Lung microvascular endothelial cell (primary cell): ENCODE data around the gene SLC17A1. TPM values are rescaled to one million over a fixed set of nuclear protein-coding genes. Genes with fewer than 3 reads are reported as not detected.

Experiments
- DNase-seq, 2 donors: peaks; one replicate each; pipeline versions ENCODE4 v3.0.0 to v3.0.0-alpha.2; 2010; ENCODE audit warnings: low read depth in 2 of 2
- total RNA-seq: library from RNA; depleted of rRNA; stranded (reverse); fragments of >200 nt; gene quantifications from 2 replicates; pipeline ENCODE4 v1.2.1, GENCODE V29; 2014

The SLC17A1 gene, protein sequence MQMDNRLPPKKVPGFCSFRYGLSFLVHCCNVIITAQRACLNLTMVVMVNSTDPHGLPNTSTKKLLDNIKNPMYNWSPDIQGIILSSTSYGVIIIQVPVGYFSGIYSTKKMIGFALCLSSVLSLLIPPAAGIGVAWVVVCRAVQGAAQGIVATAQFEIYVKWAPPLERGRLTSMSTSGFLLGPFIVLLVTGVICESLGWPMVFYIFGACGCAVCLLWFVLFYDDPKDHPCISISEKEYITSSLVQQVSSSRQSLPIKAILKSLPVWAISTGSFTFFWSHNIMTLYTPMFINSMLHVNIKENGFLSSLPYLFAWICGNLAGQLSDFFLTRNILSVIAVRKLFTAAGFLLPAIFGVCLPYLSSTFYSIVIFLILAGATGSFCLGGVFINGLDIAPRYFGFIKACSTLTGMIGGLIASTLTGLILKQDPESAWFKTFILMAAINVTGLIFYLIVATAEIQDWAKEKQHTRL
- not detected in 2 replicates for total RNA-seq

DNA sequence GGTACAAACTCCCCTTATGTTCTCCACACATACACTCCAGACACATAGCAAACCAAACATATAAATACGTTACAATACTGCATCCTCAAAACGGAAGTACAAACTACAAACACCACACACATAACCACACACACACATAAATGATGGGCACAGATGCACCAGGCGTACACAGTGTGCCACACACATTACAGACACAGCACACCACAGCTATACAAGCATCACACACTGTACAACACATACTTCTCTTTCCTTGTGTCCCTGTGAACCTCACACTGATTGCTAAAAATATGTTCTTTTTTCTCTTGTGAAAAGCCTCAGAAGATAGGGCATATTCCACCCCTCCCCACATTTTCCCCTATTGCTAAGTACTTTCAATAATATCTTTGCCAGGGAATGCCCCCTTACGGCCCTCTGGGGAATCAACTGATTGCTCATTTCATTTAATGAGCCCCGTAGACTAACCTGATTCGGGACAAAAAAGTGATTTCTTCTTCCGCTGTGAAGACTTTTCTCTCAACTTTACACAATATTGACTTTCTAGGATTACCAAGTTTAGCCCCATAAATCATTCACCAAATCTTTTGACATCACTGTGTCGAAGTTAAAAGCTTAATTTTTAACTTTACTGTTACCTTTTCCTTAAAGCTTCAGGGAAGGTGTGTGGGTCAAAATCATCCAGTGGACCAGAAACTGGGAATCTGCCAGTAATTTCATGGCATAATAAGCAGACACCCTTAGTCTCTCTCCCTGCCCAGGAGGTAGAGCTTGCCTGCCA lies at the start of gene SLC17A1:
Gene SLC17A1 (minus strand): TSS at position 521 of the 775 bp plus-strand sequence. CDS start 1,495 bp downstream, outside the sequence.
- DNase-seq, result no peak

DNA sequence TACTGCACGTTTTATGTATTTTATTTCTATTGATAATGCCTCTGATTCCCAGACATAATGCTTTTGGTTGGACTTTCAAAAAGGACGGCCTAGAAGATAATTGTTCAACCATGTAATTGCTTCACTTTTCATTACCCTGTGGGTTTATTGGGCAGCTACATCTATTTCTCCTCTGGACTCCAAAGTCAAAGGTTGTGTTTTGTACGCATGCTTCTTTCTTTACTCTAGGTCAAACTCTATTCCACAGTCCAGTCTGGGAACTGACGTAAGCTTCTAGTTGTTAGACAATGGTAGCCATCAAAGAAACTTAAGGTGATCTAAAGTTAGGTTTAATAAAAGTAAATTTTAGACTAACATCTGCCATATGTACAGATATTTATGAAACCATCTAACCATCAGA lies 48.7 kb upstream of the SLC17A1 start:
- DNase-seq, result no peak

DNA sequence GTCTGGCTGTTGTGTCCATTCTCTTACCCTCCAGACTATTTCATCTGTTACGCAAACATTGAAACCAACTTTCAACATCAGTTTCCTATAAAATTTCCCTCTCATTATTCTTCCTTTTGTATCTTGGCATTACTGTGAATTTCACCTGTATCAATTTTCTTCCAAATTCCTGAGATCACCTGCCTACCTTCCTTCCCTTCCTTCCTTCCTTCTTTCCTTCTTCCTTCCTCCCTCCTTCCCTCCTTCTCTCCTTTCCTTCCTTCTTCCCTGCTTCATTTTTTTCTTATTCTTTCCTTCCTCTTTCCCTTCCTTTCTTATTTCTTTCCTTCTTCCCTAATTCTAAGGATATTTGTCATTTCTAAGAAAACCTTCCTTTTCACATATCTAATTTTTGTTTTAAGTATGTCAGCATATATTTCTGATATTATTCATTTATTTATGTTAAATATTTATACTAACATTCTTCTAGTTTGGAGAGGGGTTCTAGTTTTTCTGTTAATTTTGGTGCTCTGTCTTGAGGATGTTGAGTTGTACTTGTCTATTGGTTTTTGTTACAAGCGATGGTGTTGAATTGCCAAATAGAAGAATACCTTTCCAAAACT lies 47.0 kb upstream of the SLC17A1 start:
- DNase-seq, result no peak

DNA sequence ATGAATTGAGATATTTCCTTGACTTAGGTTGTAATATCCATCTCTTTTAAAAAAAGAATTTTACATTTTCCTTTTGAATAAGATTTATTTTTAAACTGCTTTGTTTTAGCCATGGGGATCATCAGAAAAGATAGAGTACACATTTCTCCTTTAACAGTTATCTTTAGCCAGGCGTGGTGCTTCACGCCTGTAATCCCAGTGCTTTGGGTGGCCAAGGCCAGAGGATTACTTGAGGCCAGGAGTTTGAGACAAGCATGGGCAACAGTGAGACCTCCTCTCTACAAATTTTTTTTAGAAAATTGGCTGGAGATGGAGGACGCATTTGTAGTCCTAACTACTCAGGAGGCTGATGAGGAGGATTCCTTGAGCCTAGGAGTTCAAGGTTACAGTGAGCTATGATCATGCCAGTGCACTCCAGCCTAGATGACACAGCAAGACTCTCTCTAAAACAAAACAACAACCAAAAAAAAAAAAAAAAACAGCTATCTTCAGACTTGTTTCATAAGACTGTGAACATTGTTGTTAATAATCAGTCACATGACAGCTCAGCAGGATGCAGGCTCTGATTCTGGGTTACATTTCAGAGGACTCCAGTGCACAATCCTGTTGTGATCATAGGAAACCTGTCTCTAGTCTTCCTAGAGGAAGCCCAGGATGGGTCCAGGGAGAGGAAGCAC lies 44.2 kb upstream of the SLC17A1 start:
- DNase-seq, result no peak

DNA sequence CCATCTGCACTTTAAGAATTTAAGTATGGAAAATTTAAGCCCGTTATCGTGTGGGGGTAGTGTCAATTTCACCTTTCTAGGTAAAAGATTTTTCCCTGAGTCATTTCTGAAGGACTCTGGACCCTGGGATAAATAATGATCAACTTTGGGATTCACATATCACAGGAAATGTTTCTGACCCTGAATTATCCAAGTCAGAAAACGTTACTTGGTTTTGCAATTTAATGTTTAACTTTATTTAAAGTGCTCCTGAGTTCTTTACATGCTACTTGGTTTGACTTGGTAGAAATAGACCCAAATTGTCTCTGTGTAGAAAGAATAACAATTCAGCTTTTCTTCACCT lies 43.7 kb upstream of the SLC17A1 start:
- no peak for DNase-seq

DNA sequence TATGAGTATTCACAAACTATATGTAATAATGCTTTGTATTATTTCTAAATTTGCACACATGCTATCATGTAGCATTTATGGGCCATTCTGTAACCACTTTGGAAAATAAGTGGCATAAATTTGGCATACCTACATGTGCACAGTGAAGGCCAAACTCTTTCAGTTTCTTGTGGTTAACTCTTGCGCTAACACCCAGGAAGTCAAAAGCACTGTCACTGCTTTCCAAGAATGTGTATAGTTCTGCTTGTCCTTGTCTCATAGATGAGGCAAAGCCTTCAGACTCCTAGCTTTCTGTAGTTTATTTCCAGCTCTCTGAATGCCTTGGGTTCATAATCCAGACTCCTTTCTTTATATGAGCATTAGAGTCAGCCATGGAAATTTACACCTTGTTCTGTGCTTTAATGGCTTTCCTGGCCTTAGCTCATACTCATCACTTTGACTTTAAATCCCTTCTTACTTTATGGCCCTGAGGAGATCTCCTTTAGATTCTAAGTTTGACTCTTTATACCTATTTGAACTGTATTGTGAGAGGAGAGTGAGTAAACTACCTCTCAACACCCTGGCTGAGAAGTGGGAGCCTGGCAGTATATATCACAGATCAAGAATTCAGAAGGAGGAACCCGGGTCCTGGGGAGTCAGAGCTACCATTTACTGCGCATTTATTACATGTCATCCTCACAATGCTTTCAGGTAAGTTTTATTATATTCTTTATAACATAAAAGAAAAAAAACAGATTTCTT lies 43.1 kb upstream of the SLC17A1 start:
- DNase-seq, result no peak

DNA sequence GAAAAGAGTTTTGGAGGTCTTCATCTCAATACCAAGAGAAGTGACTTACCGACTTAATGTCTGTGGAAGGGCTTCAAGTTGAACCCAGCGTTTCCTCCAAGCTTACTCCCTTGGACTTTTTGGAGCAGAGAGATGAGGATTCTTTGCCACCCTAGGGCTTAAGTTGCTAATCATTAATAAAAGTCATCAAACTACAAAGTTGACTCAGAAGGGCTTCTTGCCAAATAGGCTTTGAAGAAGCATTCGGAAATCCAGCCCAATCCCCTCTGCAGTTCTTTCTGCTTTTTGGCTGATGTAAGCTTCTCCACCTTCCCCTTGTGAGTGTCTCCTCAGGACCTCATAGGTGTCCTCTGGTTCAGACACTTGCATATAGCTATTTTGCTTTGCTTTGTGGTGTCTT lies 42.3 kb upstream of the SLC17A1 start, which contains the start of gene SLC17A3:
Gene SLC17A3 (minus strand): TSS at position 126 of the 400 bp plus-strand sequence. CDS start 5,856 bp downstream, outside the sequence.
- DNase-seq, result no peak

DNA sequence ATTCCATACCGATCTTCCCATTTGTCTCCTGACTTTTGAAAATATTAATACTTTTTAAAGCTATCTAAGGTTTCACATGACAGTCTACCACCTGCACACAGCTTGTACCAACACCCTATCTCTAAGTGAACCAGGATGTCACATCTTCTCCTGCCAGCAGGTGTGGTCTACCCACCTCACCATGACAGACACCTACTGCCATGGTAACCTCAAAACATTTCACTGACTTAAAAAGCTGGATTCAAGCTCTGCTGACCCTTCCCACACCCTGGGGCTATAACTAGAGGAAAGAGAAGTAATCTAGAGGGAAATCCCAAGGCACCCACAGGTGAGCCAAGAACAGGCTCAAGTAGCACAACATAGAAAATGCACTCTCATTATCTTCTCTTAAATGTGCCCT lies 41.0 kb upstream of the SLC17A1 start:
- DNase-seq, result no peak

DNA sequence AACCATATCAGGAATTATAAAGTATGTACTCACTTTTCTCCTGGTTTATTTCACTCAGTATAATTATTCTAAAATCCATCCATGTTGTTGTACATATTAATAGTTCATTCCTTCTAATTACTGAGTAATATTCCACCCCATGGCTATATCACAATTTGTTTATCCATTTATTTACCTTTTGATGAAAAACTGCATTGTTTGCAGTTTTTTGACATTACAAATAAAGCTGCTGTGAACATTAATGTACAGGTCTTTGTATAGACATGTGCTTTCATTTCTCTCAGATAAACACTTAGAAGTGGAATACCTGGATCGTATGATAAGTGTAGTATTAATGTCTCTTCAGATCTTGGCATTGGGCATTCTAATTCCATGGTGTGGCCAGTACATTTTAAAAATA lies 38.0 kb upstream of the SLC17A1 start:
- DNase-seq, result no peak

DNA sequence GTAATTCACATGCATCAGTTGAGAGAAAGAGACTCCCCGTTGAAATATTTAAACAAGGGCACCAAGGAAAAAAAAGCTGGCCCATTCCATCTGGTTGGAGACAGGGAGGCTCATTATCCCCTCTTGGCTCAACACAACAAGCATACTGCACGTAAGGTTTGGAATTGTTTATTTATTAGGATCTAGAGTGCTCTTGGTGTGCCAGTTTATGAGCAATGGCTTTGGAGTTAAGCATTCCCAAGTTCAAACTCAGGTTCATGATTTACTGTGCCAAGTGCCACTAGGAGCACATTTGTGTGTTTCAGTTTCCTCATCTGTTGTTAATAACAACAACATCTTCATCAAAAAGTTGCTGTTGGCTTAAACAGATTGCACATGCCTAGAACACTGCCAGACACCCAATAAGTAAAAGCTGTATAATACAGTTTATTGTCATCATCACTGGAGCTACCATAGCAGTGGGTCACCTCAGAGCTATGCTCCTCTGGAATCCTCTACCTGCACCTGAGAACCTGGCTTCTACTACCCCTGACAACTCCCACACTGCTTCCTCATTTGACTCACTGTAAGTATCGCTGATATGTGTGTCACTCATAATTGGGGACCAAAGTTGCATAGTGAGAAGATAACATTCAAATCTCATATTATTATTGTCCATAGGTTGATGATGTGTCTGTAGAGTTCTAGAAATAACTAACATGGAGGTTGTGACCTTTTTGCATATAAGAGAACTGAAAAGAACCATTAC lies 36.8 kb upstream of the SLC17A1 start:
- DNase-seq, result no peak

DNA sequence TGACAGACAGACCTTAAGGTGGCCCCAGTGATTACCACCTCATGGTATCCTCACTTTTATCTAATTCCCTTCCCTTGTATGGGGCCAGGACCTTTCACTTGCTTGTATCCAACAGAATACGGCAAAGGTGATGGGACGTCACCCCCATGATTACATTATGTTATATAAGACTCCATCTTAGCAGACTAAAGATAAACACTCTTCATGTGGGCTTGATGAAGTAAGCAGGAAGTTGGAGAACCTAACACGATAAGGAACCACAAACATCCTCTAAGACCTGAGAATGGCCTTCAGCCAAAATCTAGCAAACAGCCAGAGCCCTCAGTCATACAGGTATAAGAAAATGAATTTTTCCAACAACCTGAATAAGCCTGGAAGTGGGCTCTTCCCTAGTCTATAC lies 34.2 kb upstream of the SLC17A1 start:
- no peak for DNase-seq

DNA sequence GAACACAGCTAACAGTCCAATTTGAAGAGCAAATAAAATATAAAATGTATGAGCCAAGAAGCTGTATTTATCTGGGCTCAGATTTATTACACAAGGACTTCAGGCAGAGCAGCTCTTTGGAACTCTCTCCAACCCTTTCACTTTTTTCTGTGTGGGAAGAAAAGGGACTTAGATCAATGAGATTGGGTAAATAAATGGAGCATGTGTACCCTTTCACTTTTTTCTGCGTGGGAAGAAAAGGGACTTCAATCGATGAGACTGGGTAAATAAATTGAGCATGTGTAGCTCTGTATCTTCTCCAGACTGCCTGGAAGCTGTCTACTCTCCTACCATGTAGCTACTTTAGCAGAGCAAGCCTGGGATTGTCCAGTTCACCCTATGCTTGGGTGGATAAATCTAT lies 31.5 kb upstream of the SLC17A1 start:
- DNase-seq, result no peak

DNA sequence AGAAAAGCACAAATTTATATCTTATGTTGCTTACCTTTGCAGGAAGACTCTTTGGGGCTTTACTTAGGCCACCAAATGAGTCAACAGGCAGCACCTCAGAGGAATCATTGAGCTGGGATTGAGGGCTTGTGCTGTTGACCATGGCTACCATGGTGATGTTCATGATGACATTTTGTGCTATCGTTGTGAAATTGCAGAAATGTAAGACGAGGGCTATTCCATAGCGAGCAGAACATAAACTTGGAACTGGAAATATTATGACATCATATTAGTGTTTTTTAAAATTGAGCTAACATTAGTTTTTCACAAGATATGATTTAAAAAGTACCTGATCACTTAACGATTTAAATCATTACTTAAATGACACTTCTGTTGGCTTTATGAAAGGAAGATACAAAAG lies 30.3 kb upstream of the SLC17A1 start:
- no peak for DNase-seq

DNA sequence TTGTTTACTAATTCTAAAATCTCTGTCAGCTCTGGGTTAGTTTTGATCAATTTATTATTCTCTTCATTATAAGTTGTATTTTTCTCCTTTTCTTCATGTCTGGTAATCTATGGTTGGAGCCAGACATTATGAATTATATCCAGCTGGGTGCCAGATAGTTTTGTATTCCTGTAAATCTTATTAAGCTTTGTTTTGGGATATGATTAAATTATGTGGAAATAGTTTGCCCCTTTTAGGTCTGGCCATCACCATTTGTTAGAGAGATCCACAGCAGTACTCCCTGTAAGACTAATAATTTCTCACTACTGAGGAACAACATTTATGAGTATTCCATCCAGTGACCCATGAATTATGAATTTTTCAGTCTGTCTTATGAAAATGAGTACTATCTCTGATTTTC lies 20.9 kb upstream of the SLC17A1 start:
- no peak for DNase-seq

DNA sequence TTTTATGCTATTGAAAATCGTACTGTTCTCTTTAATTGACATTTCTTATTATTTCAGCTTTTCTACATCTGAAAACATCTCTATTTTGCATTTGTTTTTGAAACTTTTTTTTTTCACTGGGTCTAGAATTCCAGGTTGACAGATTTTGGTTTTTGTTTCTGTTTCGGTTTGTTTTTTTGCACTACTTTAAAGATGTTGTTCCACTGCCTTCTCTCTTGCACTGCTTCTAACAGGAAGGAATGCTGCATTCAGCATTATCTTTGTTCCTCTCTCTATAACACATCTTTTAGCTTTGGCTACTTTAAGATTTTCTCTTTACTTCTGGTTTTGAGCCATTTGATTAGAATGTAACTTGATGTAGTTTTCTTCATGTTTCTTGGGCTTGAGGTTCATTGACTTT lies 20.1 kb upstream of the SLC17A1 start:
- no peak for DNase-seq

DNA sequence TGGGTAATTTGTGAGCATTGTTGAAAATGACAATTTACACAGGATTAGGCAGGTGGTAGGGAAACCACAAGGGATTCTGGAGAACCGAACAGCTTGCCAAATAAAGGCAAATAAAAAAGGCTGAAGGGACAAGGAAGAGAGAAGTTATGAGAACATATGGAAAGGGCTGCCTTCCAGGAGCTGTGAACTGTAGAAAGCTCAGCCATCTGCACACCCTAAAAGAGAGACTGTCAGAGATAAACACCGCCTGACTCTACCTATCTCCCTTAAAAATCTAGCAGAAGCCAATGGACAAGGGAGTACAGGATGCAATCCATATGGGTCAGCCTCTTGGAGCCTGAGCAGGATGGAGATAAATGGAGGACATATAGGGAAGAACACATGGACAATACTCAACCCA lies 12.7 kb upstream of the SLC17A1 start:
- DNase-seq, result no peak

DNA sequence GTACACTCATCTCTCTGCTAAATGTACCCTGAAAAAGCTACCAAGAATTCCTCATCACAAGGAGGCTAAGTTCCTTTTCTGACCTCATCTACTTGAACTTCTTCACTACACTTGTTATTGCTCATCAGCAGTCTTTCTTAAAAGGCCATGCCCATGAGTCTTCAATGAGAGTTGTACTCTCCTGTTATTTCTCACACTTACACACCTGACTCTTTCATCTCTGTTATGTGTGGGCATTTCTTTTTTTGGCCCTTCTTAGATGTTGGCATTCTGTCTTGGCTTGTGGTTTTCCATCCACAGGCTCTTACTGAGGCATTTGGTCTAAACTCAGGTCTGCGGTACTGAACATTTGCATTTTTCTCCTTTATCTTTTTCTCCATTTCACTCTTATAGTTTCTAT lies 10.7 kb upstream of the SLC17A1 start:
- DNase-seq, result no peak

DNA sequence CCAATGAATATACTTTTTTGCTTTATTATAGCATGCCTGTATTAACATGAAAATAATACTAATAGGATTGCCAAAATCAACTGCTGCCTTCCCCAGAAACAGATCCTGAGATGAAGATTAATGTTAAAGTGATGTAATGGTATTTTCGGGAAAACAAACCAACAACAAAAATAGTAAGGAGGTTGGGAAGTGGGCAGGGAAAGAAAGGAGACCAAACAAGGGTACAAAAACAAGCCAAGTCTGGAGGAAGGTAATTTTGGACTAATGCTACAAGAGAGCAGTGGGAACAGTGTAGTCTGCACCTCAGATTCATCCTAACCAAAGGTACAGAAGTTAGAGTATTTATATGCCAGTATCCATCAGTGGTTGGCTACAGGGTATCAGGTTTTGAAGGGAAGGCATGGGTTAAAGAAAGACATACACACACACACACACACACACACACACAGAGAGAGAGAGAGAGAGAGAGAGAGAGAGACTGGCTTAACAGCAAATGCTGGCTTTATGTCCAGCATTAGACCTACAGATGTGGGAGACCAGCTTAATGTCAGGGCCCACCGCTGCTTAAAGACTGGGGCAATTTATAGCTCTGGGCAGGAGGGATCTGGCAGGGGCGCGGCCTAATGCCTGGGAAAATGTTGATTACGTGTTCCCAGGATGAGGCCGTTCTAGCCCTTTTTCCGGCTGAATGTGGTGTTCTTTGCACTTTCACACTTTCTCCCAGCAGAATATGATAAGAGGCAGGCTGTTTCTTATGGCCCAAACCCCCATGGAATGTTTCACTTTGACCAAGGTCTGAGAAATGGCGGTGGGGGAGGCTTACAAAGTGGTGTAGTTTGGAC lies 3.8 kb upstream of the SLC17A1 start:
- peak in 1 of 2 donors; percentile 43 for DNase-seq

DNA sequence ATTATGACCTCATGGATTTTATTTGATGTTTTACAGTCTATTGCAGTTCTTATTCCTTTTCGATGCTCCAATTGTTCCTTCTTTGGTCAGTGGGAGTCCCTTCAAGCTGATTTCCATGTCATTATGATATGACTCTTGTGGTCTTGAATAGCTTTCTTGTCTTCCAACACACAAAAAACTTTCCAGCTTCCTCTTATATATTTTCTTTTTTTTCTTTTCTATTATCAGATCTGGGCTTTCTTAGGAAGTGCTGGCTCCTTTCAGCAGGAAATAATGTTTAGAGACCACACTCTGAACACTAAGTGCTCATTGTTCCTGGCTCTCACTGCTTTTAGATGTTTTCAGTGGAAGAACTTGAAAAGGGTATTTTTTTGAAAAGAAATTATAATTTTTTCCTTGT lies 3.1 kb upstream of the SLC17A1 start:
- DNase-seq, result peak in 1 of 2 donors; percentile 37
